Keratinocyte (primary cell): Measurements from ENCODE around the gene GRB2.

Source experiments
- EZH2 ChIP-seq: IDR thresholded peaks from one replicate; pipeline ENCODE4 v1.6.1; 2012; ENCODE audit warnings: inconsistent platforms, mild to moderate bottlenecking, low read length, moderate library complexity
- TF ChIP-seq, protein P1 (sequence below), 3 experiments: IDR thresholded peaks in 1 of 3; conservative IDR thresholded peaks in 1 of 3; optimal IDR thresholded peaks in 1 of 3; 2 replicates in 2 of 3; 3 replicates in 1 of 3; pipeline versions ENCODE3 to v1.5.1; 2011; ENCODE audit warnings: low read length in 3 of 3, mild to moderate bottlenecking in 3 of 3, moderate library complexity in 2 of 3, control low read depth in 1 of 3, inconsistent platforms in 1 of 3; ENCODE audit not compliant: insufficient read depth in 2 of 3; ENCODE audit errors: extremely low read depth in 1 of 3

DNA sequence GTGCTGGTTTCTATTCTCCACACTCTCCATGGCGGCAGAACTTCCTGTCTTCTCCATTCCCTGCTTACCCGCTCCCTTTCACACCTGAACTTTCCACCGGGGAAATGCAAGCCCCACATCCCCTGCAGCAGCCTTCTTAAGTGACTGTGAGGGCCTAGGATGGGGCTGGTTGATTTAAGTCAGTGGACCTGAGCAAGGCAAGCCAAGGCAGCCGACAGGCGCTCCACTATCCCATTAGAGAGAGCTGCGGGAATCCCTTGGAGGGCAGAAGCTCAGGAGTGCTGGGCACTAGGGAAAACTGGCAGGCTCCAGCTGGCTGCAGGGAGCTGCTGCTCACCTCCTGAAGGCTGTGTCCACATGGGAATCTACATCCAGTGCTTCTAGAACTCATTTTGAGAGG lies 80.1 kb downstream of the GRB2 start:
- TF ChIP-seq, protein P1, sequence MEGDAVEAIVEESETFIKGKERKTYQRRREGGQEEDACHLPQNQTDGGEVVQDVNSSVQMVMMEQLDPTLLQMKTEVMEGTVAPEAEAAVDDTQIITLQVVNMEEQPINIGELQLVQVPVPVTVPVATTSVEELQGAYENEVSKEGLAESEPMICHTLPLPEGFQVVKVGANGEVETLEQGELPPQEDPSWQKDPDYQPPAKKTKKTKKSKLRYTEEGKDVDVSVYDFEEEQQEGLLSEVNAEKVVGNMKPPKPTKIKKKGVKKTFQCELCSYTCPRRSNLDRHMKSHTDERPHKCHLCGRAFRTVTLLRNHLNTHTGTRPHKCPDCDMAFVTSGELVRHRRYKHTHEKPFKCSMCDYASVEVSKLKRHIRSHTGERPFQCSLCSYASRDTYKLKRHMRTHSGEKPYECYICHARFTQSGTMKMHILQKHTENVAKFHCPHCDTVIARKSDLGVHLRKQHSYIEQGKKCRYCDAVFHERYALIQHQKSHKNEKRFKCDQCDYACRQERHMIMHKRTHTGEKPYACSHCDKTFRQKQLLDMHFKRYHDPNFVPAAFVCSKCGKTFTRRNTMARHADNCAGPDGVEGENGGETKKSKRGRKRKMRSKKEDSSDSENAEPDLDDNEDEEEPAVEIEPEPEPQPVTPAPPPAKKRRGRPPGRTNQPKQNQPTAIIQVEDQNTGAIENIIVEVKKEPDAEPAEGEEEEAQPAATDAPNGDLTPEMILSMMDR (optimal IDR thresholded peaks at IDR 0.05 in 1 of 3, IDR thresholded peaks at IDR 0.05 in 1 of 3, conservative IDR thresholded peaks at IDR 0.05 in 1 of 3; ENCODE audit: extremely low read depth in 1 of 3, insufficient read depth in 2 of 3, low read length in 3 of 3): no peak
- no peak for TF ChIP-seq EZH2
